CD4-positive, alpha-beta T cell treated with Interleukin-12 subunit alpha and Interleukin-12 subunit beta, for 1 hour (primary cell): ENCODE results near the gene TSPAN14.
"Not testable (repeated sequence)": the region's sequence is repeated elsewhere in the genome, so short reads cannot be mapped to it uniquely, and the experiment has no call there.

ENCODE experiments used
- DNase-seq: peaks from one replicate; pipeline ENCODE4 v3.0.0-alpha.2; 2020

The TSPAN14 gene

DNA sequence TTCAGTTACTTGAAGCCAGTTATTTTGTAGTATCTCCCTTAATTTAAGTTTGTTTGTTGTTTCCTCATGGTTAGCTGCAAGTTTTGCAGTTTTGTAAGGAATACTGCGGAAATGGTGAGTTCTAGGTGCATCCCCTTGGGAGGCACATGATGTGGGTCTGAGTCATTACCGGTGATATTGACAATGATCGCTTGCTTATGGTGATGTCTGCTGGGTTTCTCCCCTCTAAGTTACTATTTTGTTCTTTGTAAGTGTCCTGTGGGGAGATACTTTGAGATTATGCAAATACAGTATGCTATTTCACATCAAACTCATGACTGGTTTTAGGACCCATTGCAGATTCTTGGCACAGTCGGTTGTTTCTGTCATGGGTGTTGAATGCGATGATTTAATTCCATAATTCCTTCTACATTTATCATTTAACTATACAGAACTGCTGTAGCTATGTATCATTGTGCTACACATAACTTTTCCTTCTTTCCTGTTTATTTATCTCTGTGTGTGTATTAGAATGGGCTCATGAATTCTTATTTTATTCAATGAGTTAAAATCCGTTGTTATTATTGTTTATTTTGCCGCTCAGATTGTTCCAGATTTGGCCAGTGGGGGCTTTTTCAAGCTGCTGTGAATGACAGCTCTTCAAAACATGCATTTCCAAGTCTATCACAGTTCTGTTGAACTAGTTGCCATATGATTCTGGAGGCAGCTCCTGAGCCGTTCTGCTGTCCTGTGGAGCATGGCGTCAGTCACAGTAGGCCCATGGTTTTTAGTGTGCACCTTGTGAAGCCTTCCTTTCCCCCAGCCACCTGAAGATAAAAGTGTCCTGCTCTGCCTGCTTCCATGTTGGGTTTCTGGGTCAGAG is 18.4 kb downstream of the TSPAN14 start:
- DNase-seq, result peak; percentile 52

DNA sequence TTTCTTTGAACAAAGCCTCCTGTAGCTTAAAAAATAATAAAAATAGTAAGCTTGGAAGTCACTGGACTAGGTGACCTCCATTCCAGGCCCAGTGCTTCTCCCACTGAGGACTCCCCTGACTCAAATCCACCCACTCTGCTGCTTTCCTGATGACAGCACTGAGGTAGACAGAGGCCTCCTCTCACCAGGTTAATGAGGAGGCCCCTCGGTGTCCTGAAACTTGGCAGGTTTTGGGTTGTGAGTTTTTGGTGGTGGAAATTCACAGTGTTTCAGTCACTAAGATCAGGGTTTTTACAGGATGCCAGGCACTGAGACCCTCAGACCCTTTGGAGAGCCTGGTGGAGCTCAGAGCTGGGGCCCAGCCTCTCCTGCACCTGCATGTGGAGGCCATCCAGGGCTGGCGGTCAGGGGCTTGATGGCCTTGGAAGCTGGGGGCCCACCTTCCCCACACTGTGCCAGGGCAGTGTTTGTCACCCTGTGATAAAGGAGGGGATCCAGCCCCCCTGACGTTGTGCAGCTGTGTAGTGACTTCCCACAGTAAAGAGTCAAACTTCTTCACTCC is 19.1 kb downstream of the TSPAN14 start:
- DNase-seq, result no peak

DNA sequence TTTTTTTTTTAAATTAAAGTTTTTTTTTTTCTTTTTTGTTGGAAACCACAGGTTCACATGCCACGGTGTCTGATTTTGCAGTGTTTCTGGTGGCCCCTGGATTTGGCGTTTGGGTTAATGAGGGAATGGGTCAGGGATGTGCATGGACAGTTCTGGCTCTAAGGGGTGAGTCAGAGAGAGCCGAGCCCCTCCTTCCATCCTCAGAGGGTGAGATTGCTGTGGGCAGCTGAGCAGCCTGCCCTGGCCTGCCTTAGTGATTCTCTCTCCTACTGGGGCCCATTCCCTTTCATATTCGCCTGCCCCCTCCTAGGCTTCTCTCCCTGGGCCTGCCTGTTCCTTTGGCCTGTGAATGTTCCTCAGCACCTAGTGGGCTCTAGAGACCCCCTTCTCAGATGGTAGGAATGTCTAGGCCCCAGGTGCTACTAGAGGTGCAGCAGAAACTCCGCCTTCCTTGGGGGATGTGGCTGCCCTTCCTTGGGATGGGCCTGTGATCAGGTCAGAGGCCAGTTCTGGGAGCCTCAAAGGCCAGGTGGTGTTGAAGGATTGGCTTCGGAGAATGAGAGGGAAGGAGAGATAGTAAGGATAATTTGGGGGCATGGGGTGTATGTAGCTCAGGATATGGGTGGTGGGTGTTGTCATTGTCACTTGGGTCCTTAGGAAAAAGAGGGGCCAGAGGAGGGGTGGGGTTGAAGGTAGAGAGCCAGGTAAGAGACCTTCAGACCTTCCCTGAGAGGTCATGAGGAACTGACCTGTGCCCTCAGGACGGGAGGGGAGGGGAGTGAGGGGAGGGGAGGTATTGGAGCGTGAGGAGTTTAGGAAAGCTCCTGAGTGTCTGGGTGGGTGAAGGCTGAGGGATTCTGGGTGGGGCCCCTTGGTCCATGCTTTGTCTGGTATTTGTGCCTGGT is 19.8 kb downstream of the TSPAN14 start:
- DNase-seq, result no peak

DNA sequence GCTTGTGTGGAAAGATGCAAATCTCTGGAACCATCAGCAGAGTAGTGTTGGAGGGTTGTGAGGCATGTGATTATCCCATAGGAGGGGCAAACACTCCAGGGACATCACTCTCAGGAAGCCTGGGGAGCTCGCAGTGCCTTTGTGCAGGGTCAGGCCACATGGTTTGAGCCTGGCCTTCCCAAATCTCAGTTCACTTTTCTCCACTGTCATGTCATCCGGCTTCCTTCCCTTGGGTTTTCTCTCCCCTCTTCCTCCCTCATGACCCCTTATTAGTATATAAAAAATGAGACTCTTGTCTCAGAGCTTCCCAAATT is 20.4 kb downstream of the TSPAN14 start:
- no peak for DNase-seq

DNA sequence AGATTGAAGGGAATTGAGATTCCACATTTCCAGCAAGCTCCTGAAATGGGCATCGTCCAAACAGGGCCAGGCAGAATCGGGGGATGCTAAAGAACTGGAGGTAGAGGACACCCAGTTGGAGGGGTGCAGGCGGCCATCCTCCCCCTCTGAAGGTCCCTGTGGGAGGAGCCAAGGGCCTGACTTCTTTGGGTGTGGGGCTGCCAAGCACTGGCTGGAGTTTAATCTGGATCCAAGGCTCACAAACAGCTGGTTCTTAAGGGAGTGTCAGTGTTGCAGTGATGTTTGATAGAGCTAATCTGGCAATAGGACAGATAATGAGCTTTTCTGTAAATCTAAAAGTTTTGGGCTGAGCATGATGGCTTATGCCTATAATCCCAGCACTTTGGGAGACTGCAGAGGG is 20.8 kb downstream of the TSPAN14 start:
- DNase-seq, result no peak

DNA sequence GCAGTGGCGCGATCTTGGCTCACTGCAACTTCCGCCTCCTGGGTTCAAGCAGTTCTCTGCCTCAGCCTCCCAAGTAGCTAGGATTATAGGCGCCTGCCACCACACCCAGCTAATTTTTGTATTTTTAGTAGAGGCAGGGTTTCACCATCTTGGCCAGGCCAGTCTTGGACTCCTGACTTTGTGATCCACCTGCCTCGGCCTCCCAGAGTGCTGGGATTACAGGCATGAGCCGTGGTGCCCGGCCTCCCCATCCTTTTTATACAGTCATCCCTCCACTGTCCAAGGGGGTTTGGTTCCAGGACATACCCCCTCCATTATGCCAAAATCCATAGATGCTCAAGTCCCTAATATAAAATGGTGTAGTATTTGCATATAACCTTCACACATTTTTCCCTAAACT is 21.5 kb downstream of the TSPAN14 start:
- not testable (repeated sequence) for DNase-seq

DNA sequence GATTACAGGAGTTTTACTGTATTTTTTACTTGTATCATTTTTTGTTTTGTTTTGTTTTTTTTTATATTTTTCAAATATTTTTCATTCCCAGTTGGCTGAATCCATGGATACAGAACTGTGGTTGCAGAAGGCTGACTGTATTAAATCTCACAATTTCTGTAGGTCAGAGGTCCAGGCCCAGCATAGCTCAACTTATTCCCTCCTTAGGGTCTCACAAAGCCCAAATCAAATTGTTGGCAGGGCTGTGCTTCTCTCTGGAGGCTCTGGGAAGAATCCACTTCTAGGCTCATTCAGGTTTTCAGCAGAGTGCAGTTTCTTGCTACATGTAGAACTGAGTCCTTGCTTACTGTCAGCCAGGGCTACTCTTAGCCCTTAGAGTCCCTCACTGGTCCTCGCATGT is 22.6 kb downstream of the TSPAN14 start:
- DNase-seq, result no peak

DNA sequence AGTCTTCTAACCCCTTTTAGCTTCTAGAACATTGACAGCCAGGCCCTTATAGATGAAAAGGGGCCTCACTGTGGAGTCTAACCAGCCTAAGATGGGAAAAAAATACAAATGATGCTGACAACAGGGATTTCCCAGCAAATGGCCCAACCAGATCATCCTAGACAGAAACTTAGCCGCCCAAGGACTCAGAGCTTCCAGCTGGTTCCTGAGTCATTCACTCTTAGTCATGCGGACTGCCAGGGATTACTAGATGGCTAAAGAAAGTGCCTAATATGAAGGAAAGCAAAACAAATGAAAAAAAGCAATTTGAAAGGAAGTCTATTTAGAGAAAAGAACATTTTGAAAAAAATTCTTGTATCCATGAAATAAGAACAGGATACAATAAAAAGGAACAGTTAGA is 23.7 kb downstream of the TSPAN14 start:
- no peak for DNase-seq

DNA sequence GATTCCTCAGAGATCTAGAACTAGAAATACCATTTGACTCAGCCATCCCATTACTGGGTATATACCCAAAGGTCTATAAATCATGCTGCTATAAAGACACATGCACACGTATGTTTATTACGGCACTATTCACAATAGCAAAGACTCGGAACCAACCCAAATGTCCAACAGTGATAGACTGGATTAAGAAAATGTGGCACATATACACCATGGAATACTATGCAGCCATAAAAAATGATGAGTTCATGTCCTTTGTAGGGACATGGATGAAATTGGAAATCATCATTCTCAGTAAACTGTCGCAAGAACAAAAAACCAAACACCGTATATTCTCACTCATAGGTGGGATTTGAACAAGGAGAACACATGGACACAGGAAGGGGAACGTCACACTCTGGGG is 26.3 kb downstream of the TSPAN14 start:
- DNase-seq, result not testable (repeated sequence)

DNA sequence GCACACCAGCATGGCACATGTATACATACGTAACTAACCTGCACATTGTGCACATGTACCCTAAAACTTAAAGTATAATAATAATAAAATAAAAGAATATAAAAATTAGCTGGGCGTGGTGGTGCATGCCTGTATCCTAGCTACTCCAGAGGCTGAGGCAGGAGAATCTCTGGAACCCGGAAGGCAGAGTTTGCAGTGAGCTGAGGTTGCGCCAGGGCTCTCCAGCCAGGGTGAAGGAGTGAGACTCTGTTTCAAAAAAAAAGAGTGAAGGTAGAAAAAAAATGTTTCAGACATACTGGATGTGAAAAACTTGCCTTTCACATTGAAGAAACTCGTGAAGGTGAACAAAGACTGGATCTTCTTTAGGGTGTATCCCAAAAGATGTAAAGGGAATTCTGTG is 26.7 kb downstream of the TSPAN14 start:
- DNase-seq, result no peak

DNA sequence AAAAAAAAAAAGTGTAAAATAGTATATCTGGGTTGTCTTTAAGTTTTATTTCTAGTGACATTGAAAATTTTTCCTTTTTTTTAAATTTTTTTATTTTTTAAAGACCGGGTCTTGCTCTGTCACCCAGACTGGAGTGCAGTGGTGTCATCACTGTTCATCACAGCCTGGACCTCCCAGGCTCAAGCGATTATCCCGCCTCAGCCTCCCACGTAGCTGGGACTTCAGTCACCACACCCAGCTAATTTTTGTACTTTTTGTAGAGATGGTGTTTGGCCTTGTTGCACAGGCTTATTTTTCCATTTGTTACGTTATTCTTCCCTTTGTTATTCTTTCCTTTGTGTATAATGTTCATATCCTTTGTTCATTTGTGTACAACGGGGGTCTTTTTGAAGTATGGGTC is 30.1 kb downstream of the TSPAN14 start:
- no peak for DNase-seq

DNA sequence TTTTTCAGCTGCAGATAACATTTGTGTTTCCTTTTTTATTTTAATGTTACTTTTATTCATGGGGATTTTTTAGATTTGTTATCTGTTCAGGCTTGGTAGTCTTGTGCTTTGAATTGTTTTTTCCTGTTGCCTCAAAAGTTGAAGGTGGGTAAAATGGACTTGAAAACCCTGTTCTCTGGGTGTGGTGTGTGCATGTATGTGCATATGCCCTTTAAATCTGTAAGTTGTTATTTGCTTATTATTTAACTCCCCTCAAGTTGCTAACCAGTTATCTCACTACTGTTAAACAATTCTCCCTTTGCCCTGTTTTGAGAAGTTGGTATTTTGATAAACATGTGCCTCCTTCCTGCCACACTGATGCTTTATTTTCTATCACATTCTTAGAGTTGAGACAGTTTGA is 30.6 kb downstream of the TSPAN14 start:
- no peak for DNase-seq

DNA sequence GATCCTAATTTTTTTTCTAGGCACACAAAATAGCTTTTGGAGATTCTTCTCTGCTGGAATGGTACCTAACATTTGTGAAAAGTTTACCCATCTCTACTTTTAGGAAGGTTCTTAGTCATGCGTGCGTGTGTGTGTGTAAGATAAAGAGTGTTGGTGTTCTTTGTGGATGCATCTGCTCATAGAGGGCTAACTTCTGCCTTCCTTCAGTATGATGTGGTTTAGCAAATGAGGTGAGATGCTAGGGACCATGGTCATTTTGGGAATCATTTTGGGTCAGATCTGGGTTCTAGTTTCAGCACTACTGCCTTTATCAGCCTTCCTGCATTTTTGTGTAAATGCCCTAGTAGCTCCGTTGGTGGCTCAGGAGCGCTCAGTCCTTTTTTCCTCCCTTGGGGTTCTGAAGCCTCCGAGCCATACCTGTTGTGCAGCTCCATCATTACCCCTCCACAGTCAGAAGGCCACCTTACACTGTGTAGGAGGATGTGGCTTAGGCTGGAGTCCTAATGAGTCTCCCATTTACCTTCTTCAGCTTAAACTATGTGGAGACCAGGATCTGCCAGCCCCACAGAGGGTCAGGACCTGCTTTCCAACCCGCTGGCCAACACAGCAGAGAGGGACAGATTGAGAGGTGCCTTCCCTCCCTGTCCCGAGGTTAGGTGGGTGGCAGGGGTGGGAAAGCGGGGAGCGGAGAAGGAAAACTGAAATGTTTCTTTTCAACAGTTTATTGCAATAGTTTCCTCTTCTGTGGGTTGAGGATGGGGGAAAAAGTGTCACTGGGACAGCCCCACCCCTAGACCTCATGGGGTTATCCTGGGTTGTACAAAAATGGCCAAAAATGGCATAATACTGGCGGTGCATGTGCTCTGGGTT is 31.2 kb downstream of the TSPAN14 start:
- no peak for DNase-seq

DNA sequence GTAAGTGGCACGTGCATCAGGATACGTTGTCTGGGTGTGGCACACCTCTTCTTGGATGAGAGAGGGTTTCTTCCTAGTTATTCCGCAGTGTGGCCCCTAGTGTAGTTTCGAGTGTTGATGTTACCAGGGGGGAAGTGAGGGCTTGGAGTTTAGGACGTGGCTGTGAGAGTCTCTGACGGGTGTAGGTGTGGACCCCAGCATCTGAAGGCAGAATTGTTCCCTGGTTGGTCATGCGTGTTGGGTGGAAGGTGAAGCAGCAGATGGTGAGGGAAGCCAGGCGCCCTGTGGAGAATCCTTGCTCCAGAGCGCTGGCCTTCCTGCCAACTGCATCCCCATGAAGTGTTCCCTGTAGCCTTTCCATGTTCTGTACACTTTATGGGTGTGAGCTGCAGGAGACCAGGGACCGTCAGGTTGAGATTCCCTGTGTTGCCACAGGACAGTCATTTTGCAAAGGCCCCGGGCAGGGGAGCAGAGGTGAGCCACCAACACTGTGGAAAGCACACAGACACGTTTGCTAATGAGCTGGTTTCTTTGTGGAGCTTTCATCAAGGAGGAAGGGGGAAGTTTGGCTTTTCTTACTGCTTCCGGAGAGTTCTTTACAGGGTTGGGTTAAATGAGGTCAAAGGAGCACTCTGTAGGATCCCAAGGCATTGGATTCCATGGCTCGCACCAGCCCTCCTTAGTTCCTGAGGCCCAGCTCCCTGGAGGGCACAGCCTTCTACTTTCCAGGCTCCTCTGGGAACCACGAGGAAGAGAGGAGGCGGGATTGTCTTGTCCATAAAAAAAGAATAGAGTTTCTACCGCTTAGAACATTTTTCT is 32.0 kb downstream of the TSPAN14 start:
- DNase-seq, result no peak

DNA sequence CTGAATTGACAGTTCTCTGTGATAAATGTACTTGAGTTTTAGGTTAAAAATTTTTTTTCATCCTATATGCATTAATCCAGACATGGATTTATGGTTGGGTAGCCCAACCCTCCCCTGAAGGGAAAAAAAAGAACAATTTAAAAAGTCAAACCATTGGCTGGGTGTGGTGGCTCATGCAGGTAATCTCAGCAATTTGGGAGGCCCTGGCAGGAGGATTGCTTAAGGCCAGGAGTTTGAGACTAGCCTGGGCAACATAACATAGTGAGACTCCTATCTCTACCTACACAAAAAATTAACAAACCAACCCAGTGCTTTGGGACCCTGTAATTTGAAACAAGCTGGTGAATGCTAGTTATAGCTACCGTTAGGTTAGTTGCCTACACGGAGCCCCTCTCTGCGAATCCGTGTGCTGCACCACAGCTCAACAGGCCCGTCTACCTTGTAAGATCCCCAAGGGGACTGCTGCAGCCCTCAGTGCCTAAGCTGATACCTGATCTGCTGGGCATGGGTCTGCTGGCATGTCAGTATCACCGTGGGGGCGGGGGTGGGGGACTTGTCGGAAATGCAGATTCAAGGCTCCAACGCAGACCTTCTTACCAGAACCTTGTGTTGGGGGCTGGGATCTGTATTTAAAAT is 32.8 kb downstream of the TSPAN14 start:
- DNase-seq, result no peak

DNA sequence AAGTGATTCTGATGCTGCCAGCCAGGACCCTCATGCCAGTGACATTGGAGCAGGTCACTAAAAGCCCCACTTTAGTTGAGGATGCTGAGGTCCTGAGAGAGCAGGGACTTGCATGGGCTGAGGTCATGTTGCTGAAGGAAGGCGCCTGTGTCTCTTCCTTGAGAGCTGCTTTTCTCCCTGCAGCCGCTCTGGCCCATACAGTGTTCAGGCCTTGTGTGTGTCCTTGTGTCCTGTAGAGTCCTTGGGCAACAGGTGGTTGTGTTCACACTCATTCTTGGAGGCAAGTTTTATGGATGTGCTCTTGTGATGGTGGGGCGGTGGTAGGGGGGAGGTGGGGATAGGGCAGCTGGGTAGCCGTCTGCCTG is 33.3 kb downstream of the TSPAN14 start:
- no peak for DNase-seq

DNA sequence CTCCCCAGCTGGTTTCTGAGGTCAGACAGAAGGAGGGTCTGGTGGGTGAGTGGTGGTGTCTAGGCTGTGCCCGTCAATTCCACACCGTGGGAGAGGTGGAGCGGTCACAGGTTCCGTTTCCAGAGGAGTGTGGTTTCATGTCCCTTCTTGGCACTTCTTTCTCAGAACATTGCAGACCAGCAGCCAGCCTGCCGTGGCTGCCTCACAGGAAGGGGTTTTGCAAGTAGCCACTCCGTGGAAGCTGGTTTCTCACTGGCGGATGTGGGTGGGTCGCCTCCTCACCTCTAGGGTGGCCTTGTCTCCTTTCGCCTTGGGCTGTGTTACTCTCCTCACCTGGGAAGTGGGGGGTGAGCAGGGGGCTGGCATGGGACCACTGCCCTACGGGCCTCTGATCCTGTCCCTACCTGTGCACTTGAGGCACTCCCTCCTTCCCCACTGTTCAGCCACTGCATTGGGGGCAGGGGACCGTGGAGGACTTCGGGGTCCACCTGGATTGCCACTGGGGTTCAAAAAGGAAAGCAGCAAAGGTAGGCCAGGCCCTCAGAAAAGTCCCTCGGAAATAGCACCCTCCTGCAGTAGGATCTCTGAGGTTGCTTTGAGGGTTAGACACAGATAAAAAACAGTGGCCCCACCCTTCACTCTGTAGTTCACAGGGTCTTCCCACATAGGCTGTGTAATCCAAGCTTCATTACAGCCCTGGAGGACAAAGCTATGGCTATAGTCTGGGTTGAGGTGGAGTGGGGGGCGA is 33.9 kb downstream of the TSPAN14 start:
- peak; percentile 69 for DNase-seq

DNA sequence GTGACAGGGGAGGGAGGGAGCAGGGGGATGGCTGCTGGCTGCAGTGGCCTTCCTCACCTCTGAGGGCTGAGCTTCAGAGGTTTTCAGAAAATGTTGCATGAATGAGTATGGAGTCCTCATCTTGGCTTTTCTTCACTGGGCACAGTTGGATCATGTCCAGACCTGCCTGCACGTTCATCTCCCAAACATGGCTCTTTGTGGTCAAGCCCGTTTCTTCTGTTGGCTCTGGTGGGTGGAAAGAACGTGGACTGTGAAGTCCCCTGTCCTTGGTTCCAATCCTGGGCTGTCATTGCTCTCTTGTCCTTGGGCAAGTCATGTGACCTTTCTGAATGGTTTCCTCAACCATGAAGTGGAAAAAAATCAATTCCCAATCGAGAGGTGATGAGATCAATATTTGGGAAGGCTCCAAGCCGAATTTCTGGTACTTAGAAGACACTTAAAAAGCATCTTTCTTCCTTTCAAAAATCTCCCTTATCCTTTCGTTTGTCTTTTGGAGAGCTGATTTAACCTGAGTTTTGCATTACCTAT is 34.5 kb downstream of the TSPAN14 start:
- DNase-seq, result no peak

DNA sequence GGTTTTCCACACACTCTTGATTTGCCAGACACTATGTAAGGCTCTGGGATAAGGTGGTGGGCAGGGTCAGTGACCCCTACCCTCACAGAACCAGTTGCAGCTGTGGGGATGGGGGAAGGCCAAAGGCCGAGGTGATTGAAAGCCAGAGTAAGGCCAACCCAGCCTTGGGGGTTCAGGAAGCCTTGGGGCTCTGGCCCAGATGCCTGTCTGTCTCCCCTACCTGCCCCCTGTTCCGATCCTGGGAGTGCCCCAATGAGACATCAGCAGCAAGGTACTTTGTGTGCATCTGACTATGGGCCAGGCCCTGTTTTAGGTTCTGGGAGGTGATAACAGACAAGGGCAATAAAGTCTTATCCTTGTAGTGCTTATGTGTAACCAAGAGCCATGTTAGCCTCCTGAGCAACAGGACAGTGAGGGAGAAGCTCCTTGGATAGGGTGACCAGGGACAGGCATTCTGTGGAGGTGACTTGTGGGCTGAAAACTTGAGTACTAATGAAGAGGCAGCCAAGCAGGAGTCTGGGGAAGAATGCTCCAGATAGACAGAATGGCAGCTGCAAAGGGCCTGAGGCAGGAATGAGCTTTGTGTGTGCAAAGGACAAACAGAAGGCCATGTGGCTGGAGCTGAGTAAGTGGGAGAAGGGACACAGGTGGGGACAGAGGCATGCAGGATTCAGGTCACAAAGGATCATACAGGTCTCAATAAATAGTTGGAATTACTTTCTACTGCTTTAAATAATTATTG is 35.4 kb downstream of the TSPAN14 start:
- no peak for DNase-seq
